Measurements from ENCODE around the gene NAALADL2. TPM values are rescaled to one million over a fixed set of nuclear protein-coding genes. Genes with fewer than 3 reads are reported as not detected.

Gene NAALADL2
- total and polyA plus RNA-seq, 2 donors (not counting 3 experiments of a cell fraction or from before 2014, with no cell fraction given), result 1.1 to 4.0 TPM

GRCh38 chr3:175748087-175748730, 889.1 kb downstream of the NAALADL2 start:
- H3K27ac ChIP-seq (ENCODE audit: insufficient read depth, low read depth, low read length), result no peak overlapping the region
- H3K27me3 ChIP-seq (ENCODE audit: control insufficient read depth in 2 of 2, insufficient read depth in 2 of 2, low read length in 2 of 2), result no peaks in the 10 kb centered on the region
- intact Hi-C loops (cut with micrococcal nuclease) (no loop called here), dilution Hi-C loops (cut with MboI; ENCODE audit: extremely low pct_ligation_motif_present, low sequenced_read_pairs) (no loop called here)
- H3K9me3 ChIP-seq (replicated peaks; ENCODE audit: control insufficient read depth, insufficient read depth, low read length), result no peaks in the 10 kb centered on the region
- CTCF ChIA-PET, result no interaction called here
- no peak for FAIRE-seq
- H3K4me1 ChIP-seq (ENCODE audit: control insufficient read depth, extremely low read depth, insufficient read depth, low read length), result no peaks in the 10 kb centered on the region
- H3K9ac ChIP-seq (replicated peaks; ENCODE audit: extremely low read depth, insufficient read depth, low read length), result no peak overlapping the region
- no peak overlapping the region for H3K4me3 ChIP-seq (replicated peaks in 1 of 3; ENCODE audit: insufficient read depth in 1 of 3, low read depth in 1 of 3, low read length in 3 of 3)
- H3K9me1 ChIP-seq (replicated peaks; ENCODE audit: control insufficient read depth, extremely low read depth, insufficient read depth, low read length), result no peaks in the 10 kb centered on the region
- TF ChIP-seq FOS (IDR thresholded peaks at IDR 0.05; ENCODE audit: borderline replicate concordance, insufficient read depth, low read length) (peak; percentile 15), EZH2 (IDR thresholded peaks at IDR 0.05; ENCODE audit: borderline replicate concordance, low read depth, low read length, severe bottlenecking) (no peak)
- H2AFZ ChIP-seq (ENCODE audit: low read depth, low read length), result no peak overlapping the region
- H3K79me2 ChIP-seq (ENCODE audit: control insufficient read depth, insufficient read depth, low read length), result no peaks in the 10 kb centered on the region
- H3K4me2 ChIP-seq (ENCODE audit: insufficient read depth, low read length), result no peak overlapping the region
- POLR2A ChIA-PET, result no interaction called here
- H4K20me1 ChIP-seq (replicated peaks; ENCODE audit: control insufficient read depth, extremely low read depth, insufficient read depth, low read length), result no peaks in the 10 kb centered on the region
- H3K36me3 ChIP-seq (ENCODE audit: control insufficient read depth in 2 of 2, extremely low read depth in 1 of 2, insufficient read depth in 2 of 2, low read length in 2 of 2), result no peaks in the 10 kb centered on the region
- BruUV-seq (replicated peaks), result no TSS peak
- DNase-seq (ENCODE audit: low read depth, low spot score), result no peak

DNA sequence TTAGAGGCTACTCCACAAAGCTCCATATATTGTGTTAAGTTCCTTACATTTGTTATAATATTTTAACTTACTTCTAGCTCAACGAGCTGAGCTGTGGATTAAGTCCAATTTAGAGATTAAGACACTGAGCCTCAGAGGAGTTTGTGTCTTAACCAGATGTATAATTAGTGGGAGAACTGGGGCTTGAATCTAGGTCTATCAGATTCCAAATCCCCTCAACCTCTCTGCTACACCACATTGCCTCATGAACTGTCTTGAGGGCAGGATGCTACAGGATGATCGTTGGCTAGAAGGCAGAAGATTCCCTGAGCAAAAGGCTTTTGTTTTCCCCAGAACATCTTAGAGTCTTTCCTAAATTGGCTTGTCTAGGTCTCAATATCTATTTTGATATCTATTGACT, 890.8 kb downstream of the NAALADL2 start:
- Histone ChIP-seq H3K79me2 (ENCODE audit: control insufficient read depth, insufficient read depth, low read length) (no peaks in the 10 kb centered on the region), H3K9me3 (replicated peaks; ENCODE audit: control insufficient read depth, insufficient read depth, low read length) (no peaks in the 10 kb centered on the region), H3K9ac (replicated peaks; ENCODE audit: extremely low read depth, insufficient read depth, low read length) (no peak overlapping the region), H3K27ac (ENCODE audit: insufficient read depth, low read depth, low read length) (no peak overlapping the region), H3K9me1 (replicated peaks; ENCODE audit: control insufficient read depth, extremely low read depth, insufficient read depth, low read length) (no peaks in the 10 kb centered on the region), H3K36me3 (ENCODE audit: control insufficient read depth in 2 of 2, extremely low read depth in 1 of 2, insufficient read depth in 2 of 2, low read length in 2 of 2) (no peaks in the 10 kb centered on the region), H3K4me3 (replicated peaks in 1 of 3; ENCODE audit: insufficient read depth in 1 of 3, low read depth in 1 of 3, low read length in 3 of 3) (no peak overlapping the region), H4K20me1 (replicated peaks; ENCODE audit: control insufficient read depth, extremely low read depth, insufficient read depth, low read length) (no peaks in the 10 kb centered on the region), H3K27me3 (ENCODE audit: control insufficient read depth in 2 of 2, insufficient read depth in 2 of 2, low read length in 2 of 2) (no peaks in the 10 kb centered on the region), H2AFZ (ENCODE audit: low read depth, low read length) (no peak overlapping the region), H3K4me2 (ENCODE audit: insufficient read depth, low read length) (no peak overlapping the region), H3K4me1 (ENCODE audit: control insufficient read depth, extremely low read depth, insufficient read depth, low read length) (no peaks in the 10 kb centered on the region)
- dilution Hi-C loops (cut with MboI; ENCODE audit: extremely low pct_ligation_motif_present, low sequenced_read_pairs), result no loop called here
- CTCF ChIA-PET, result interaction anchor here (1.1 kb wide), 1 partner anchor 14 kb away, joined by 3 read pairs; no protein-coding TSS in a partner anchor
- FAIRE-seq (no peak), DNase-seq (ENCODE audit: low read depth, low spot score) (no peak)
- POLR2A ChIA-PET, result no interaction called here
- no TSS peak for BruUV-seq (replicated peaks)
- TF ChIP-seq, protein P1, sequence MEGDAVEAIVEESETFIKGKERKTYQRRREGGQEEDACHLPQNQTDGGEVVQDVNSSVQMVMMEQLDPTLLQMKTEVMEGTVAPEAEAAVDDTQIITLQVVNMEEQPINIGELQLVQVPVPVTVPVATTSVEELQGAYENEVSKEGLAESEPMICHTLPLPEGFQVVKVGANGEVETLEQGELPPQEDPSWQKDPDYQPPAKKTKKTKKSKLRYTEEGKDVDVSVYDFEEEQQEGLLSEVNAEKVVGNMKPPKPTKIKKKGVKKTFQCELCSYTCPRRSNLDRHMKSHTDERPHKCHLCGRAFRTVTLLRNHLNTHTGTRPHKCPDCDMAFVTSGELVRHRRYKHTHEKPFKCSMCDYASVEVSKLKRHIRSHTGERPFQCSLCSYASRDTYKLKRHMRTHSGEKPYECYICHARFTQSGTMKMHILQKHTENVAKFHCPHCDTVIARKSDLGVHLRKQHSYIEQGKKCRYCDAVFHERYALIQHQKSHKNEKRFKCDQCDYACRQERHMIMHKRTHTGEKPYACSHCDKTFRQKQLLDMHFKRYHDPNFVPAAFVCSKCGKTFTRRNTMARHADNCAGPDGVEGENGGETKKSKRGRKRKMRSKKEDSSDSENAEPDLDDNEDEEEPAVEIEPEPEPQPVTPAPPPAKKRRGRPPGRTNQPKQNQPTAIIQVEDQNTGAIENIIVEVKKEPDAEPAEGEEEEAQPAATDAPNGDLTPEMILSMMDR (IDR thresholded peaks at IDR 0.05; ENCODE audit: extremely low read depth in 1 of 2, insufficient read depth in 1 of 2, low read depth in 1 of 2, low read length in 2 of 2), result no peak
- no peak for TF ChIP-seq POLR2A (IDR thresholded peaks at IDR 0.05; ENCODE audit: low read depth, low read length)
- TF ChIP-seq POLR2AphosphoS5 (IDR thresholded peaks at IDR 0.05; ENCODE audit: insufficient read depth, low read depth, low read length), result no peak
- TF ChIP-seq JUN (IDR thresholded peaks at IDR 0.05; ENCODE audit: borderline replicate concordance, insufficient read depth, insufficient read length, low read depth), result no peak
- intact Hi-C loops (cut with micrococcal nuclease), result no loop called here

Data from endothelial cell of umbilical vein (primary cell).